HG03575 (cell line): Measurements from ENCODE around the gene IL31RA.

Experiments used
- ATAC-seq: cut with Tn5 transposase; IDR thresholded peaks from one replicate; pipeline ENCODE4 v1.9.1; 2021; ENCODE audit not compliant: unreplicated experiment, insufficient number of reproducible peaks, low FRiP score; ENCODE audit errors: extremely low read depth

IL31RA gene

GRCh38 chr5:55918087-55919035, 67.2 kb downstream of the IL31RA start:
- ATAC-seq, result no peak

GRCh38 chr5:55919625-55920024, 68.5 kb downstream of the IL31RA start:
- ATAC-seq, result no peak

GRCh38 chr5:55920784-55921183, 69.6 kb downstream of the IL31RA start:
- ATAC-seq, result no peak

GRCh38 chr5:55921617-55922016, 70.5 kb downstream of the IL31RA start:
- ATAC-seq, result no peak

- ATAC-seq, result no peak
Observed at GRCh38 chr5:55923177-55923771, 72.1 kb downstream of the IL31RA start.

GRCh38 chr5:55923865-55924500, 72.8 kb downstream of the IL31RA start:
- no peak for ATAC-seq

- no peak for ATAC-seq
Observed at GRCh38 chr5:55924744-55925143, 73.6 kb downstream of the IL31RA start.

- ATAC-seq, result no peak
Observed at GRCh38 chr5:55925181-55925580, 74.0 kb downstream of the IL31RA start.

- no peak for ATAC-seq
Observed at GRCh38 chr5:55925712-55926111, 74.6 kb downstream of the IL31RA start.

GRCh38 chr5:55926476-55926875, 75.3 kb downstream of the IL31RA start:
- ATAC-seq, result no peak

- ATAC-seq, result no peak
Observed at GRCh38 chr5:55927861-55928655, 76.9 kb downstream of the IL31RA start.

GRCh38 chr5:55929020-55929799, 78.1 kb downstream of the IL31RA start:
- ATAC-seq, result no peak

GRCh38 chr5:55932700-55933099, 81.5 kb downstream of the IL31RA start:
- ATAC-seq, result no peak

GRCh38 chr5:55933377-55934114, 82.4 kb downstream of the IL31RA start:
- ATAC-seq, result no peak

GRCh38 chr5:55934115-55934613, 83.0 kb downstream of the IL31RA start:
- no peak for ATAC-seq

- no peak for ATAC-seq
Observed at GRCh38 chr5:55934720-55935119, 83.6 kb downstream of the IL31RA start.

- ATAC-seq, result no peak
Observed at GRCh38 chr5:55935371-55935770, 84.2 kb downstream of the IL31RA start.
